ENCODE measurements around the gene LARGE1. TPM values are rescaled to one million over a fixed set of nuclear protein-coding genes. Genes with fewer than 3 reads are reported as not detected.

LARGE1 gene
- total and polyA plus RNA-seq, 2 donors (not counting 1 experiment from before 2014, with no cell fraction given): 14.1 to 19.2 TPM

GRCh38 chr22:33476206-33476605, 444.1 kb downstream of the LARGE1 start:
- Histone ChIP-seq H3K79me2 (ENCODE audit: control insufficient read depth, insufficient read depth, low read length) (no peaks in the 10 kb centered on the region), H3K4me2 (ENCODE audit: extremely low read depth, insufficient read depth, low read length) (no peak overlapping the region), H3K4me1 (ENCODE audit: control insufficient read depth, extremely low read depth, insufficient read depth, low read length) (no peaks in the 10 kb centered on the region), H2AFZ (ENCODE audit: low read length) (no peak overlapping the region), H4K20me1 (ENCODE audit: control insufficient read depth, extremely low read depth, insufficient read depth, low read length) (no peaks in the 10 kb centered on the region), H3K9me3 (ENCODE audit: control insufficient read depth, insufficient read depth, low read depth, low read length) (no peaks in the 10 kb centered on the region), H3K9ac (ENCODE audit: insufficient read depth, low read length) (no peak overlapping the region), H3K27ac (ENCODE audit: insufficient read depth, low read length) (no peak overlapping the region), H3K27me3 (ENCODE audit: control insufficient read depth, insufficient read depth, low read length) (no peaks in the 10 kb centered on the region), H3K4me3 (replicated peaks in 1 of 4; ENCODE audit: control extremely low read depth in 1 of 4, insufficient read depth in 1 of 4, low read depth in 3 of 4, low read length in 4 of 4) (no peak overlapping the region), H3K36me3 (ENCODE audit: control insufficient read depth, insufficient read depth, low read length) (no peaks in the 10 kb centered on the region)
- no peak for DNase-seq (ENCODE audit: low read depth in 2 of 2)
- no peak for TF ChIP-seq CTCF (conservative IDR thresholded peaks at IDR 0.05 in 1 of 2, IDR thresholded peaks at IDR 0.05 in 1 of 2; ENCODE audit: low read depth in 1 of 2, low read length in 2 of 2)
- TF ChIP-seq EZH2 (IDR thresholded peaks at IDR 0.05; ENCODE audit: low read length, missing control alignments): no peak

GRCh38 chr22:33474587-33474986, 445.7 kb downstream of the LARGE1 start:
- no peak overlapping the region for H2AFZ ChIP-seq (ENCODE audit: low read length)
- H3K4me2 ChIP-seq (ENCODE audit: extremely low read depth, insufficient read depth, low read length): no peak overlapping the region
- peak in 1 of 2 donors; percentile 9 for DNase-seq (ENCODE audit: low read depth in 2 of 2)
- H3K4me1 ChIP-seq (ENCODE audit: control insufficient read depth, extremely low read depth, insufficient read depth, low read length): no peaks in the 10 kb centered on the region
- H3K4me3 ChIP-seq (replicated peaks in 1 of 4; ENCODE audit: control extremely low read depth in 1 of 4, insufficient read depth in 1 of 4, low read depth in 3 of 4, low read length in 4 of 4): no peak overlapping the region
- H3K27ac ChIP-seq (ENCODE audit: insufficient read depth, low read length): no peak overlapping the region
- no peak for TF ChIP-seq EZH2 (IDR thresholded peaks at IDR 0.05; ENCODE audit: low read length, missing control alignments)
- TF ChIP-seq CTCF (conservative IDR thresholded peaks at IDR 0.05 in 1 of 2, IDR thresholded peaks at IDR 0.05 in 1 of 2; ENCODE audit: low read depth in 1 of 2, low read length in 2 of 2): no peak
- no peaks in the 10 kb centered on the region for H3K79me2 ChIP-seq (ENCODE audit: control insufficient read depth, insufficient read depth, low read length)
- no peaks in the 10 kb centered on the region for H3K36me3 ChIP-seq (ENCODE audit: control insufficient read depth, insufficient read depth, low read length)
- H4K20me1 ChIP-seq (ENCODE audit: control insufficient read depth, extremely low read depth, insufficient read depth, low read length): no peaks in the 10 kb centered on the region
- no peaks in the 10 kb centered on the region for H3K9me3 ChIP-seq (ENCODE audit: control insufficient read depth, insufficient read depth, low read depth, low read length)
- H3K27me3 ChIP-seq (ENCODE audit: control insufficient read depth, insufficient read depth, low read length): no peaks in the 10 kb centered on the region
- H3K9ac ChIP-seq (ENCODE audit: insufficient read depth, low read length): no peak overlapping the region

GRCh38 chr22:33472462-33473344, 447.6 kb downstream of the LARGE1 start:
- Histone ChIP-seq H3K79me2 (ENCODE audit: control insufficient read depth, insufficient read depth, low read length) (no peaks in the 10 kb centered on the region), H2AFZ (ENCODE audit: low read length) (no peak overlapping the region), H3K27me3 (ENCODE audit: control insufficient read depth, insufficient read depth, low read length) (no peaks in the 10 kb centered on the region), H4K20me1 (ENCODE audit: control insufficient read depth, extremely low read depth, insufficient read depth, low read length) (no peaks in the 10 kb centered on the region), H3K9me3 (ENCODE audit: control insufficient read depth, insufficient read depth, low read depth, low read length) (no peaks in the 10 kb centered on the region), H3K4me1 (ENCODE audit: control insufficient read depth, extremely low read depth, insufficient read depth, low read length) (no peaks in the 10 kb centered on the region), H3K4me3 (replicated peaks in 1 of 4; ENCODE audit: control extremely low read depth in 1 of 4, insufficient read depth in 1 of 4, low read depth in 3 of 4, low read length in 4 of 4) (no peak overlapping the region), H3K4me2 (ENCODE audit: extremely low read depth, insufficient read depth, low read length) (no peak overlapping the region), H3K27ac (ENCODE audit: insufficient read depth, low read length) (no peak overlapping the region), H3K36me3 (ENCODE audit: control insufficient read depth, insufficient read depth, low read length) (no peaks in the 10 kb centered on the region), H3K9ac (ENCODE audit: insufficient read depth, low read length) (no peak overlapping the region)
- no peak for TF ChIP-seq EZH2 (IDR thresholded peaks at IDR 0.05; ENCODE audit: low read length, missing control alignments)
- no peak for TF ChIP-seq CTCF (conservative IDR thresholded peaks at IDR 0.05 in 1 of 2, IDR thresholded peaks at IDR 0.05 in 1 of 2; ENCODE audit: low read depth in 1 of 2, low read length in 2 of 2)
- peak in 1 of 2 donors; percentile 29 for DNase-seq (ENCODE audit: low read depth in 2 of 2)

Measured in fibroblast of lung (primary cell).